ENCODE results near the gene KIRREL1.
"Not testable (repeated sequence)": the region's sequence is repeated elsewhere in the genome, so short reads cannot be mapped to it uniquely, and the experiment has no call there.

The KIRREL1 gene

DNA sequence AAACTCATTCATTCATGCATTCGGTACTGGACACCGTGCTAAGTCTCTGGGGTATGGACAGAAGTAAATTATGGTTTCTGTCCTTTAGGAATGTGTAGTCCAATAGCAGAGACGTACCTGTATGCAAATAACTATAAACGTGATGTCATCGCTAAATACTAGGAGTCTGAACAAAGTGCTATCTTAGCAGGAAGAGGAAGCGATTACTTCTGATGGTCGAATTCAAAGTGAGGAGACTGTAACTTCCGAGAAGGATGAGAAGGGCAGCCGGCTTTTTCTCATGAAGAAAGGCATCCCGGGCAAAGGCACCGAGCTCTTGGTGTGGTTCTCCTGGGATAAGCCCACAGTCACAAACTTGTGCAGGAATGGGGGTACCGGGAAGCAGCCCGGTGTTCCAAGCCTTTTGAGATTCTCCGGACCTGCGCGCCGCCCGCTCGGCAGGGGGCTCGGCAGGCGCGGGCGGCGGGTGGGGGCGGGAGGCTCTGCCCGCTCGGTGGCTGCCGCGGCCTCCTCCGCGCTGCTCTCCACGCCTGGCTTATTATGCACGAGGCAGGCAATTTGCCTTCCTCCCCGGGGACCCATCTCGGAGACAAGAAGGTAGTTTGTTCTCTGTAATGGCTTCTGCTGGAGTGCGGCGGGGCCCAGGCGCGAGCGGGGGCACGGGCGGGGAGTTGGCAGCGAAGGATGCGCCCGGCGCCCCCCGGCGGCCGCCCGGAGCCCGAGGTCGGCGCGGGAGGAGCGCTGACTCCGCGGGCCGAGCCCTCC, 119.7 kb downstream of the KIRREL1 start:
- DNase-seq, result peak; percentile 61

DNA sequence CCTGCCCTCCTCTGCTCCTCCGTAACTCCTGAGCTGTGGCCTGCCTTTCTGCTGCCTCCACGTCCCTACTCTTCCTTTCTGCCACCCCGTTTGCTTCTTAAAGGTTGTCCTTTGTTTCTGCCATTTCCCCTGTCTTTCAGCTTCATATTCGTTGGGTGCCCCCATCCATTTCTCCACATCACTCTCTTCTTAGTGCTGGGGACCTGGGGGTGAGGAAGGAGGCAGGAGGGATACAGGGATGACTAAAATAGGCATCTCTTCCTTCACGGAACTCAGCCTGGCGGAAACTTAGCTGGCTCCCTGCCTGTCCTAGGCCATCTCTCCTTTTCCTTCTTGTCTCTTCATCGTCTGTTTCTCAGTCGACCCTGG, 120.3 kb downstream of the KIRREL1 start:
- DNase-seq, result no peak

DNA sequence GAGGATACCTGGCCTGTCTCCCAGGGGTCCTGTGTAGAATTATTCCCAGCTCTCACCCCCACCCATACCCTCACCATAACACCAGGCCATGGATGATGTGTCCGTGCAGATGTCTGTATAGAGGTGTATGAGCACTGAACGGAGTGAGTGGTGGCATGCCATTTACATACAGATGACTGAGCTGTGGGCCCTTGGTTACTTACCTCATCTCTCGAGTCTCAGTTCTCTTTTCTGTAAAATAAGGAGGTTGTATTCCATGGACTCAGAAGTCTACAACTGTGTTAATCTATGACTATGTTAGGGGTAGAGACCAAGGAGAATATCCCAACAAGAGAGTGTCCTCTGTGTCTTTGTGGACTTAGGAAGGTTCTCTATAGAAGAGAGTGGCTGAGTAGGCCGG, 121.7 kb downstream of the KIRREL1 start:
- no peak for DNase-seq

DNA sequence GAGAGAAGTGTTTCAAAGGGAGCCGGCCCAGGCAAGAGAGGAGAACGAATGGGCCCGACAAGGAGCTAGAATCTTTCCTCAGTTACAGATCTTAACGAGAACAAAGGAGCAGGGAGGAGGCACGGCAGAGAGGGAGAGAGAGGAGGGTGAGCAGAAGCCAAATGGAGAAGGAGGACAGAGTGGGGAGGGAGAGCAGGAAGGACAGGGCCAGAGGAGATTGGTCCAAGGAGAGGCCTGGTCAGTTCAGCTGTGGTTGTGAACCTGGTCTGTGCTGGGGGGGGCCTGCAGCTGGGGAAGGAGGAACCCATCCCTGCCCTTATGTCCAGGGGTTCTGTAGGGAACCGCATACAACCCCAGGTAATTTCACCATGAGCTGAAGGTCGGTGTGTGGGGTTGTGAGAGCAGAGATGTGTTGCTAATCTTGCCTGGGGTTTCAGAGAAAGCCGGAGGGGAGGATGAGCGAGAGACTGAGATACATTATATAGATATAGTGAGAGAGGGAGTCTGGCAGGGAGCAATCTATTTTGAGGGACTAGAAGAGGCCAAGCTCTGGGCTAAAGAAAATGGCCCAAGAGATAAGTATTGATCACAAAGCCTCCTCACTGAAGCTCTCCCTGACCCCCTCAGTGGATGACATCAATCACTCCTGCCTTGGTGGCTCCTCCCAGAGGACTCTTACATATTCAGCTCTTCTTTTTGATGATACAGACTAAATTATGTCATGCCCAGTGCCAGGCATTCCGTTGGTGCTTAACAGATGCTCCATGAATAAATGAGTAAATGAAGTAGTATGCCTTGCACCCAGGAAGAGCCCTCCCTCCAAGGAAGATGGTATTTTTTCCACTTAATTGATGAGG, 123.1 kb downstream of the KIRREL1 start:
- no peak for DNase-seq

DNA sequence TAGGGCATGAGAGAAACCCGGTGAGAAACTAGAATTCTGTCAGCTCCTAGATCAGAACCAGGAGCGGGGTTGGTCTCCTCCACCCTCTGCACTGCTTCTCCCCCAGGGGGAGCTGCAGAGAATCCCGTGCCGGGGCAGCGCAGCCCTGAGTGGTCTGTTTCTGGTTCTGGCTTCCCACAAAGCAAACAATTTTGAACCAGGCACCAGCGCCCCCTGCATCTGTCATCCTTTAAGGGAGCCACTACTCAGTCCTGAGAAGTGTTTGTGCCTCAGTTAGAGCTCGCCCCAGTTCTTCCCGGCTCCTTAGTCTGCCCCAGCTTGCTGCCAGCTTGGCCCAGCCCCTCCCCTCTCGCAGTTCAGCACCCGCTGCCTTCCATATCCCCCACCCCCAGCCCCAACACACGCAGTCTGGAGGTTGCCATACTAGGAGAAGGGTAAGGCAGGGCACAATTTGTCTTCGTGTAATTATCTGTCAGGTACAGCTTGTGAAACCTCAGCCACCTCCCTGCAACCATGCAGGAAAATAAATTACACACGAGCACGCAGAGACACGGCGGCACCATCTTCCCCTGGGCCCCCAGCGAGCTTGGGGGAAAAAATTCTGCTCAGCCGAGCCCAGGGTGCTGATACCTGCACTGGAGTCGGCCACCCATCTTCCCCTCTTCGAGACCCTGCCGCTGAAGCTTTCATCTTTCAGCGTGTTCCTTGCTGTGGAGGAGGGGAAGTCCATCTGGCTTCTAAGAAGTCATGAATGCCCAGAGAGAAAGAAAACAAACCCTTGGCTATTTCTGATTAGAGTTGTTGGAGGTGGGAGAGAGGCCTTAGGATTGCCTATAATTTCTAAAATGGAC, 124.6 kb downstream of the KIRREL1 start:
- peak; percentile 63 for DNase-seq

DNA sequence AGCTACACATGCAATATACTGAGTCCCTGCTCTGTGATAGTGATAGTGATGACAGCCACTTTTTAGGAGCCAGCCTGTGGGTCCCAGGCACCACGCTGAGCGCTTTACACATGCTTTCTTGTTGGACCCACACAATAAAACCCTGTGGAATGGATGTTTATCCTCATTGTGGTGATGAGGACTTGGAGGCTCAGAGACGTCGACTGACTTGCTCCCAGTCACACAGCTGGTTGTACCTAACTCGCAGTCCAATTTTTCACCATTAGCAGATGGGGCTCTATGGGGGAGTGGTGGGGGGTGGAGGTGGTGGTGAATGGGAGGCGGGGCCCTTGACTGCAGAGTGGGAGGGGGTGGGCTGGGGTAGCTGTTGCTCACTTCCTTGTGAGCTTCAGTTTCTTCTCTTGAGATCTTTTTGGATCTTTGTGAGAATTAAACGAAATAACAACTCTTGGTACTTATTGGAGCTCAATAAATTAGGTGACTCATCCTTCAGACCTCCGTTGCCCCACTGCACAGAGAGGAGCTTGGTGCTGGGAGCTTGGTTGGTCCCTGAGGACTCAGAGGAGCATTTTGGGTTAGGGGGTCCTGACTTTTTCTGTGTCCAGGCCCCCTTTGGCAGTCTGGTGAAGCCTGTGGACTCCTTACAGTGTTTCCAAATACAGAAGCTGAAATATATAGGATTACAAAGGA, 125.4 kb downstream of the KIRREL1 start:
- no peak for DNase-seq

DNA sequence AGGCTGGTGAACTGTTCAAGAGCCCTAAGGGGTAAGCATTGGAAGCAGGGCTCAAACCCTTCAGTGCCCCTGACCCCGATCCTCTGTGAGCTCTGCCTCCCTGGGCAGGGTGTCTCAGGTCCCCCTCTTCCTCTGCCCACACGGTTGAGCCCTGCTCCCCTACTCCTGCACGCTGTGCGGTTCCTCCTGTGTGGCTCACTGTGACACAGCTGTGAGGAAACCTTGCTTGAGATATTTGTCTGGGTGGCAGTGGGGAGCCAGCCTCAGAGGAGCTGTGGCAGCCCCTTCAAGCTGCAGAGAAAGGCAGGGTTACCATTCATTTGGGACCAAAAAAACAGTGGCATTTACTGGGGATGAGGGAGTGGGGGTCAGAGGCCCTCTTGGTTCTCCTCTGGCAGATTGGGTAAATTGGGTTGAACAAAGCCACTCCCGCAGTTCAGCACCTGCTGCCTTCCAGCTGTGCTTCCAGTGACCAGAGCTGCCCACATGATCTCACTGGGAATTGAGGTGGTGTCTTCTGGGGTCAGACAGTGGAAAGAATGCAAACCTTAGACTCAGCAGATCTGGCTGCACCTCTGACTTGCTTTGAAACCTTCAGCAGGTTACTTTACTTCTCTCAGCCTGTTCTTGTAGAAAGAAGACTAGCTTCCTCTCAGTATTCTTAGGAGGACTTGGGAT, 126.7 kb downstream of the KIRREL1 start:
- no peak for DNase-seq

DNA sequence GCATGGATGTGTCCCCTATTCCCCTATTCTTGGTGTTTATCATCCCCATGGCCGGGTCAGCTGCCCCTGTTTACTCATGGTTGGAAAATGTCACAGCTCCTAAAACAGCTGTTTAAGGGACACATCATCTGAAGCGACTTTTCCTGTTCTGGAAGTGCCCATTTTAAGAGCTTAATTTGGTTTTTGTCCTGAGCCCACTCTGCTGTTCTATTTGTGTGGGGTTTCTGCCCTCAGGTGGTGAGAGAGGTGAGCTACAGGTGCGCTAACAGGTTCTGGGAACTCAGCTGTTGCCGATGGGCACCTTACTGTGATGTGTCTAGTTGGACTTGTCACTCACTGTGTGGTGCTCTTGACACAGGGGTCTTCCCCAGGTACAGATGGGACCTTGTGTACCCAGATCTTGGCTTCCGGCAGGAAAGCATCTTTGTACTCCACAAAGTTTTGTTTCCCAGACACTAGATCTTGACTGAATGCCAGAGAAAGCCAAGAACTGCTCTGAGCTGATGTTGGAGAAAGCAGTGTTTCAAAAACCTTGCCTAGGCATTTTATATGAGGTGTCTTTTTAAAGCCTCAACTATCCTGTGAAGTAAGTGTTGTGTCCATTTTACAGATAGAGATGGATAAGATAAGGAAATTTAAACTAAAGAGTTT, 128.3 kb downstream of the KIRREL1 start:
- DNase-seq, result peak; percentile 80

DNA sequence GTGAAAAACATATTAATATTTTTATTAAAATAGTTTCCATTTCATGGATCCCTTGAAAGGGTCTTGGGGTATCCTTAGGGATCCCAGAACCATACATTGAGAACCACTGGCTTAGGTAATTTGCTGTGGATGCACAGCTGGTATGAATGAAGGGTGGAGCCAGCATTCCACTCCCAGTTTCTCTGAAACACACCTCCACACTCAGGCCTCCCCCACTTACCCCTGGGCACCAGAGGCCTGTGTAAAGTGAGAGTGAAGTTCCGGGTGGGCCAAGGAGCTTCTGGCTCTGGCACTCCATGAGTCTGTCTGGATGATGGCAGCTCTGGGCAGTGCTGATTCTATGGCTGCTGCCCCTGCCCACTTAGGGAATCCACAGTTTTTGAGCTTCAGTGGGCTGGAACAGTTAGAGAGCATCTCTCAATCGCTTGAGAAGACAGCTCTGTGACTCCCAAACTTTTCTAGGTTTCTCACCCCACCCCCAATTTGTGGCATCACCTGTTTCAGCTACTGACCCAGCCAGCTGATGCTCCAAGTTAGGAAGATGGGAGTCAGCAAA, 129.5 kb downstream of the KIRREL1 start:
- no peak for DNase-seq

DNA sequence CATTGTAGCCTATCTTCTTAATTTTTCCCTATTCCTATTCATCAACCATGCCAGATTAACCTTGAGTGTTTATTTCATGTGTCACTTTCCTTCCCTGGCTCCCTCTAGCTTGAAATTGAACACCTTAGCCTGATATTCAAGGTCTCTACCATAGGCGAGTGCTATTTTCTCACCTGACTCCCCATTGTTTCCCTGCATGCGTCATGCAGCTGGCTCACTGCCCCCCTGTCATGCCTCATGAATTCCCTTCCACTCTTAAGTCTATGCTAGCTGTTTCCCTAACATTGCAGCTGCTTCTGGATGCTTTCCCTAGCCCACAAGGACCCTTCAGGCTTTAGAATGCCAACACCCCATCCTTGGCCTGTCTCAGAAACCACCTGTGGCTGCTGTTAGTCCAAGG, 130.6 kb downstream of the KIRREL1 start:
- peak; percentile 86 for DNase-seq

DNA sequence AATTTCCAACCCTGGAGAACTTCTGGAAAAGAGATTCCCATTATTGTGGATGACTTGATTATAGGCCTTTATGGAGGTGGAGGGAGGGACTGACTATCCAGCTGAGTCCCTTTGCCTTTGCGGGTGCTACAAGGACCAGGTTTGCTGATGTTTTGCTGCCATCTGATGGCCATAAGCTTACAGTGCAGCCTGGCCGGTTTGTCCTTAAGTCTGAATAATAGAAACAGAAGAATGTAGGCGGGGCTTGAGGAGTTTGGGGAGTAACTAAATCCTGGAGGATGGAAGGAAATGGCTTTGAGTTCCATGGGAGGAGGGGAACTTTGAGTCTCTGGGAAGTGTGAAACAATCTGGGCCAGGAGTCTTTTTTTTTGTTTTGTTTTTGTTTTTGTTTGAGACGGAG, 131.6 kb downstream of the KIRREL1 start:
- peak; percentile 94 for DNase-seq

DNA sequence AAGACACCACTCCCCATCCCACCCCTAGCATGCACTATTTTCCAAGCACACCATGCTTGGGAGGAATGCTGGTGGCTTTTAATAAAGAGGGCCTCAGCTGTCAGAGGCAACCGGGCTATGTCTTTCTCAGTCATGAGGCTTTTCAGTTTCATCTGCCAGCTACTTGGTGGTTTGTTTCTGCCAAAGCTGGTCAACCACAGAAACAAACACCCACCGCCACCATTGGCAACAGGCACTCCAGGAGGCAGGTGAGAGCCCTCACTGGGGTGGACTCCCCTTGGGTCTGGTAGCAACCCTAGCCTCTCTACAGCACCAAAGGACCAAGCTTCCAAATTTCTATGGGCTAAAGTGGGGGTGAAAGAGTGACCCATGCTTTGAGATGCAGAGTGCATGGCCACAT, 133.0 kb downstream of the KIRREL1 start:
- no peak for DNase-seq

DNA sequence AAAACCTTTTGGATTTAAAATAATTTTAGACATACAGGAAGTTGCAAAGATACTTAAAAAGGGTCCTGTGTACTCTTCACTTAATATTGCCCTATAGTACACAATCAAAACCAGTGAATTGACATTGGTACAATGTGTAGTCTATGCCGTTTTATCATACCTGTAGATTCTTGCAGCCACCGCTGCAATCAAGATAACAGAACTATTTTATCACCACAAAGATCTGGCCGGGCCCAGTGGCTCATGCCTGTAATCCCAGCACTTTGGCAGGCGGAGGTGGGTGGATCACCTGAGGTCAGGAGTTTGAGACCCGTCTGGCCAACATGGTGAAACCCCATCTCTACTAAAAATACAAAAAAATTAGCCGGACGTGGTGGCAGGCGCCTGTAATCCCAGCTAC, 135.1 kb downstream of the KIRREL1 start:
- not testable (repeated sequence) for DNase-seq

DNA sequence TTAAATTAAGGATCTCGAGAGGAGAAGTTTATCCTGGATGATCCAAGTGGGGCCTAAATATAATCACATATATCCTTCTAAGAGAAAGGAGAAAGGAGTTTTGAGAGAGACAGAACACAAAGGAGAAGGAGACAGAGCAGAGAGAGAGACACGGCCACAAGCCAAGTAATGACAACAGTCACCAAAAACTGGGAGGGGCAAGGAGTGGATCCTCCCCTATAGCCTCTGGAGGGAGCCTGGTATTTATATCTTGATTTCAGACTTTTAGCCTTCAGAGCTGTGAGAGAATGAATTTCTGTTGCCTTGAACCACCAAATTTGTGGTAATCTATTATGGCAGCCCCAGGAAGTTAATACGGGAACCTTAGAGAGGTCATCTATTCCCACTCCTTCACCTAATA, 137.8 kb downstream of the KIRREL1 start:
- no peak for DNase-seq

DNA sequence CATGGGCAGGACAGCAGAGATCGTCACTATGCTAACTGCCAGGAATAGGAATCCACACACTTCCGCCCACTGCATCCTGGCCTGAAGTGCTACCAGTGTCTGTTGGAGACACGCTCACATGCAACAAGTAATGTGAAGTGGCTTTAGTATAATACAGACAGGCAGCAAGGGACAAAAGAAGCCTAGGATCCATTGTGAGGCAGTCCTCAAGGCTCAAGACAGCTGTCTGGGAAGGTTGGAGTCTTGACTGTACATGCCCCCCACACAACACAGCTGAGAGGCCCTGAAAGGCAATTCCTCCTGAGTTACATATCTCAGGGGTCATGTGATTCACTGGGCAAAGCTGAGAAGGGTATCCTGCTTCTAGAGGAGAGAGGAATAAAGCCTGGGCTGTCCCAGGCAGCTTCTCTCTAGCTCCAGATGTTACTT, 147.3 kb downstream of the KIRREL1 start:
- no peak for DNase-seq

DNA sequence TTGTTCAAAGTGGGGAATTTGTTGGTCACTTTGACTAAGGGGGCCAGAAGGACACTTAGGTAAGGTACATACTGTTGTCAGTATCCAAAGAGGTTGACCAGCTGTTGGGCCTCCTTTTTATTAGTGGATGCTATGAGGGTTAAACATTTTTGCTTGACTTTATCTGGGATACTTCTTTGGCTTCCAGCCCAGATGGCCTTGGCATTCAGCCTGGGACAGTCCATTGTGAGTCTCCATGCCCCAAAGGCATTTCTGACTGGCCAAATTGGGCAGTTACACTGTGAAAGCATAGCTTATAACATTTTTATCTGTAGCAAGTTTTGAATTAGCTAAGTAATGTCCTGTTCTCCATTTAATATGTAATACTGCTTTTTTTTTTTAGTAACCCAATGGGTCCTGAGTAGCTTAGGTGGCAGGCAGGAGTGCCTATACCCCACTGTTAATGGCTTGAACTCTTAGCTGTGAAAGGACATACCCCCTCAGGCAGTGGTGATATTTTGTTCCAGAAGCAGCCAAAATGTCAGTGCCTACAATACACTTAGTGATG, 151.8 kb downstream of the KIRREL1 start:
- DNase-seq, result no peak

DNA sequence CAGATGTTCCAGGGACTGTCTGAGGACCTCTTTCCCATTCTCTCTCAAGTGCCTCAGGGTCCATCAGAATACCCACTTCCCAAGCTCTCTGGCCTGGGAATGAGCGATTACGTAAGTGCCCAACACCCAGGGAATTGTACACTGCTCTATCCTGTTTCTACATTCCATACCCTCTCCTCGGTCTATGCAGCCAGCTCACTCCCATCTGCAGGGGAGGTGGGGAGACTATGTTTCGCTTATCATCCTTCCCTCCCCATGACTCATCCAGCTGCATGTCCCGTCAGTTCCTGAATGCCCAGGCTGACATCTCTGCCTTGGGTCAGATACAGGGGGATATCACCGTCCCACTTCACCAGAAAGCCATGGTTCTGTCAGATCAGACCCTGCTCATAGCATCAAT, 152.7 kb downstream of the KIRREL1 start:
- peak; percentile 7 for DNase-seq

DNA sequence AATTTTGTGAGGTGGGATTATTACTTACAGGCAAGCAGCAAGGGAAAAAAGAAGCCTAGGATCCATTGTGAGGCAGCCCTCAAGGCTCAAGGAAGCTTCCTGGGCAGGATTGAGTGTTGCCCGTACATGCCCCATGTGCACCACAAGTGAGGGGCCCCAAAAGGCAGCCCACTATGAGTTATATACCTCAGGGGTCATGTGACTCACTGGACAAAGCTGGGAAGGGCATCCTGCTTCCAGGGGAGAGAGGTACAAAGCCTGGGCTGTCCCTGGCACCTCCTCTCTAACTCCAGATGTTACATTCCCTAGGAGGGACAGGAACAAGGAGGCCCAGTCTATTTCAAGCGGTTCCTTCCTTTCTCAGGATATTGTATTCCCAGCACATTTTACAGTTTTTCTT, 153.3 kb downstream of the KIRREL1 start:
- DNase-seq, result no peak

DNA sequence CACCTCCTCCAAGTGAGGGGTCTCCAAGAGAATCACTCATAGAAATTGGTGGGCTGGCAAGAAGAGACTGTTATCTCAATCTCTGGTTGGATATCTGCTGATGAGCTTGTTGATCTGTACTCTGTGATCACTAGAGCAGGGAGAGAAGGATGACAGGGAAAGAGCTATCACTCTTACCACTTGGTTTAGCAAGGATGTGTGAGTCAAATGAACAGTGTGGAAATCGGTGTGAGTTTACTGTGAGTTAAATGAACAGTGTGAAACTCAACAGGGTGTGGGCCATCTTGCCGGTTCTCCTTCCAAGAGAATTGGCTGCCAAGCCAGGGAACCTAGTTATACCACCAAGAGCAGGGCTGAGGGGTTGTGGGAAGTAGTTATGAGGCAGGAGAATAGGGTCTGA, 154.0 kb downstream of the KIRREL1 start:
- DNase-seq, result no peak

DNA sequence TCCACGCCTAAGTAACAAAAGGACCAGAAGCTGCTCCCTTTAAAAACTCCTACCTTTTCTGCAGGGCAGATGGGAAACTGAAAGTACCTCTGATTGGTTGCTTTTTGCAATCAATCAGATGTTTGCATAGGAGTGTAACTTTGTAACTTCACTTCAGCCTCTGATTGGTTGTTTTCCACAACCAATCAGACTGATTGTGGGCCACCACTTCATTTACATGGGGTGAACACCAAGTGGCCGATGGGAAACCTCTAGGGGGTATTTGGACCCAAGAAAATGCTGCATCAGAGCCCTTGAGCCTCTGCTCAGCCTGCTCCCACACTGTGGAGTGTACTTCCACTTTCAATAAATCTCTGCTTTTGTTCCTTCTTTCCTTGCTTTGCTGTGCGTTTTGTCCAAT, 154.4 kb downstream of the KIRREL1 start:
- DNase-seq, result no peak

DNA sequence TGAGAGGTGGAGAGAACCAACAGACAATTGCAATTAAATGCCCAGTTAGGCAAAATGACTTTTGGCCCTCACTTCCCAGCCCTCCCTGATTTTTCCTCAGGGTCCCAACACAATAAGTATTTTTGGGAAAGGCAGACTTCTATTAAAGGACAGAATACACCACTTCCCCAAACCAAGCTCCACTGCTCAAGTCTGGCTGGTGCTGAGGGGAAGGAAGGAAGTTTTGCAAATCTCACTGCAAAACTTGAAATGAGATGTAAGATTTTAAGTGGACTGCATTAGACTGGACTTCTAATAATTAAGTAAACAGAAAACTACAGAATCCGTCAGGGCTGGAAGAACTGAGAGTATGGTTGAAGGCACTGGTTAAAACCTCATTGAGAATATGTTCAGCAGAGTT, 155.0 kb downstream of the KIRREL1 start:
- DNase-seq, result no peak

All from DMS53 (cell line).